GM13977 (cell line): ENCODE data around the gene LHFPL6.

Source experiments
- DNase-seq: peaks from one replicate; pipeline ENCODE4 v3.0.0; 2012; ENCODE audit warnings: low spot score
- CTCF ChIP-seq: IDR thresholded peaks from 2 replicates; pipeline ENCODE4 v1.5.1; 2012; ENCODE audit warnings: mild to moderate bottlenecking, control low read depth; ENCODE audit not compliant: insufficient read depth; ENCODE audit errors: extremely low read depth, missing control alignments
- in situ Hi-C: fragments of 300-500 bp; cut with MboI; formaldehyde crosslinking; loops from one replicate; pipeline ENCODE4 v1.12.0; 2022; ENCODE audit warnings: low sequenced_read_pairs, low pct_unique_long_range_greater_than_20kb, mixed read lengths, inconsistent platforms; ENCODE audit not compliant: unreplicated experiment

The LHFPL6 gene

GRCh38 chr13:39369161-39369890 lies 233.7 kb downstream of the LHFPL6 start:
- in situ Hi-C loops: no loop called here
- DNase-seq: no peak
- TF ChIP-seq CTCF: no peak

GRCh38 chr13:39365879-39366278 lies 237.1 kb downstream of the LHFPL6 start:
- DNase-seq: no peak
- TF ChIP-seq CTCF: no peak
- in situ Hi-C loops: no loop called here

- in situ Hi-C loops: no loop called here
- no peak for TF ChIP-seq CTCF
- no peak for DNase-seq
Measured at GRCh38 chr13:39364947-39365468, 238.0 kb downstream of the LHFPL6 start.

GRCh38 chr13:39363382-39363772 lies 239.6 kb downstream of the LHFPL6 start:
- in situ Hi-C loops: no loop called here
- TF ChIP-seq CTCF: no peak
- no peak for DNase-seq

GRCh38 chr13:39362652-39363381 lies 240.2 kb downstream of the LHFPL6 start:
- DNase-seq: no peak
- in situ Hi-C loops: no loop called here

GRCh38 chr13:39353988-39354387 lies 249.0 kb downstream of the LHFPL6 start:
- in situ Hi-C loops: no loop called here
- TF ChIP-seq CTCF: no peak
- DNase-seq: no peak

More at GRCh38 chr13:39362652-39363381, 240.2 kb downstream of the LHFPL6 start:
- TF ChIP-seq CTCF: no peak
